ENCODE data around the gene FAM83B.

Gene FAM83B

GRCh38 chr6:54980511-54981275 lies 134.1 kb downstream of the FAM83B start:
- DNase-seq (ENCODE audit: low spot score) = no peak

- no peak for DNase-seq (ENCODE audit: low spot score)
Measured at GRCh38 chr6:54981276-54981609, 134.7 kb downstream of the FAM83B start.

- no peak for DNase-seq (ENCODE audit: low spot score)
Measured at GRCh38 chr6:54981647-54982046, 135.1 kb downstream of the FAM83B start.

- no peak for DNase-seq (ENCODE audit: low spot score)
Measured at GRCh38 chr6:54987633-54988290, 141.2 kb downstream of the FAM83B start.

- DNase-seq (ENCODE audit: low spot score) = no peak
Measured at GRCh38 chr6:54988576-54988975, 142.0 kb downstream of the FAM83B start.

- DNase-seq (ENCODE audit: low spot score) = no peak
Measured at GRCh38 chr6:54990001-54990400, 143.4 kb downstream of the FAM83B start.
